MCF 10A (cell line): ENCODE measurements around the gene HABP4. TPM values are rescaled to one million over a fixed set of nuclear protein-coding genes. Genes with fewer than 3 reads are reported as not detected.

Experiments used
- BruUV-seq: library from RNA; stranded (reverse); fragments of 400-500 nt; replicated peaks from 2 replicates; lab custom pipeline; 2021; lab: Mats Ljungman, UMichigan
- CTCF ChIA-PET: fragments of 300-600 bp; sonication (Branson Sonifier 250); formaldehyde crosslinking; extraction: SDS; loops from one replicate; lab custom pipeline; 2021; ENCODE audit warnings: antibody characterized with exemption, inconsistent platforms; lab: Yijun Ruan, JAX
- POLR2A ChIA-PET: fragments of 300-600, 350-650 bp; sonication (Branson Sonifier 250); formaldehyde crosslinking; extraction: SDS; loops from one replicate; lab custom pipeline; 2020; ENCODE audit warnings: antibody characterized with exemption, inconsistent platforms; lab: Yijun Ruan, JAX
- DNase-seq: peaks from one replicate; pipeline ENCODE4 v3.0.0-alpha.2; 2018; ENCODE audit not compliant: unreplicated experiment
- H3K27ac Mint-ChIP-seq: one replicate; pipeline ENCODE4 v1.8.0; 2022; ENCODE audit warnings: mild to moderate bottlenecking, low read depth, mixed read lengths; ENCODE audit not compliant: unreplicated experiment
- H3K27me3 Mint-ChIP-seq: one replicate; pipeline ENCODE4 v1.8.0; 2022; ENCODE audit warnings: mixed read lengths; ENCODE audit not compliant: insufficient read depth, unreplicated experiment
- H3K36me3 Mint-ChIP-seq: one replicate; pipeline ENCODE4 v1.8.0; 2022; ENCODE audit warnings: mild to moderate bottlenecking, moderate library complexity, mixed read lengths; ENCODE audit not compliant: insufficient read depth, unreplicated experiment
- H3K4me1 Mint-ChIP-seq: one replicate; pipeline ENCODE4 v1.8.0; 2022; ENCODE audit warnings: mixed read lengths; ENCODE audit not compliant: insufficient read depth, unreplicated experiment
- H3K4me3 Mint-ChIP-seq: one replicate; pipeline ENCODE4 v1.8.0; 2022; ENCODE audit warnings: mild to moderate bottlenecking, moderate library complexity, mixed read lengths; ENCODE audit not compliant: unreplicated experiment
- H3K9me3 Mint-ChIP-seq: one replicate; pipeline ENCODE4 v1.8.0; 2022; ENCODE audit warnings: mixed read lengths; ENCODE audit not compliant: unreplicated experiment
- intact Hi-C: fragments of 100-400 bp; cut with micrococcal nuclease; formaldehyde crosslinking; loops from 2 replicates; pipeline ENCODE4 v1.14.1; 2022
- total RNA-seq: library from RNA; stranded (reverse); gene quantifications from 2 replicates; pipeline ENCODE4 v1.2.3, GENCODE V29; 2022
- TF ChIP-seq, protein P1 (sequence below): fragments of 200-600 bp; IDR thresholded peaks from one replicate; pipeline ENCODE4 v1.8.0; 2022; ENCODE audit warnings: antibody characterized with exemption, mild to moderate bottlenecking; ENCODE audit not compliant: unreplicated experiment

HABP4 gene
- total RNA-seq, 1 experiment from 2014 or later, result 4.3 TPM

DNA sequence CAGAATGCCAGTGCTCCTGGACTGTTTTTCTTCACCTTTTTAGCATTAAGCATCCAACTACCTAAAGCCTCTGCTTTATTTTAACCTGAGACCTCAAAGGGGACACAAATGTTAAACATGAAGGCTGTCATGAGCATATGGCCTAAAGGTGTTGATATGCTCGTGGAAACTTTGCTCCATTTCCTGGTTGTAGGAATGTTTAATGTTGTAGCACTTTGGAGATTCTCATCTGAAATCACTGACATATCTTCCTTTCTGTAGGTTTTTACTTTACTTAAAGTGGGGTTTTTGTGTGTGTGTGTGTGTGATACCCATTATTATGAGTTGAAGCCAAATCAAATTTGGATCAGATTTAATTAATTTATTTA lies 37.0 kb downstream of the HABP4 start:
- no peak overlapping the region for H3K27ac Mint-ChIP-seq
- ChIA-PET POLR2A (no interaction called here), CTCF (interaction anchor here (1.1 to 1.4 kb wide), 2 partner anchors 40 to 79 kb away, joined by 3 read pairs; no protein-coding TSS in a partner anchor)

DNA sequence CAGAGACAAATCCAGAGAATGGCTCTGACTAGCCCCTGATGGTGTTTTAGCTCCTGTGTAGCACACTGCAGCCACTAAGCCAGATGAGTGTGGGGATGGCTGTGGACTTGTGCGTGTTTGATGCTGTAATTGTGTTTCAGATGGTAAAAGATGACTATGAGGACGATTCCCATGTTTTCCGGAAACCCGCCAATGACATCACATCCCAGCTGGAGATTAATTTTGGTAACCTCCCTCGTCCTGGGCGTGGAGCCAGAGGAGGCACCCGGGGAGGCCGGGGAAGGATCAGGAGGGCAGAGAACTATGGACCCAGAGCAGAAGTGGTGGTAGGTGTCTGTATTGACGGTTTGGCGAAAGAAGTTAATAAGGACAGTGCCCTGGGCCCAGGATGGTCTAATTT lies 38.0 kb downstream of the HABP4 start:
- ChIA-PET POLR2A (no interaction called here), CTCF (no interaction called here)
- no peak overlapping the region for H3K27ac Mint-ChIP-seq
- peaks cover 18% of the 10 kb centered on the region for H3K36me3 Mint-ChIP-seq
- no peaks in the 10 kb centered on the region for H3K4me1 Mint-ChIP-seq
- TF ChIP-seq, protein P1, sequence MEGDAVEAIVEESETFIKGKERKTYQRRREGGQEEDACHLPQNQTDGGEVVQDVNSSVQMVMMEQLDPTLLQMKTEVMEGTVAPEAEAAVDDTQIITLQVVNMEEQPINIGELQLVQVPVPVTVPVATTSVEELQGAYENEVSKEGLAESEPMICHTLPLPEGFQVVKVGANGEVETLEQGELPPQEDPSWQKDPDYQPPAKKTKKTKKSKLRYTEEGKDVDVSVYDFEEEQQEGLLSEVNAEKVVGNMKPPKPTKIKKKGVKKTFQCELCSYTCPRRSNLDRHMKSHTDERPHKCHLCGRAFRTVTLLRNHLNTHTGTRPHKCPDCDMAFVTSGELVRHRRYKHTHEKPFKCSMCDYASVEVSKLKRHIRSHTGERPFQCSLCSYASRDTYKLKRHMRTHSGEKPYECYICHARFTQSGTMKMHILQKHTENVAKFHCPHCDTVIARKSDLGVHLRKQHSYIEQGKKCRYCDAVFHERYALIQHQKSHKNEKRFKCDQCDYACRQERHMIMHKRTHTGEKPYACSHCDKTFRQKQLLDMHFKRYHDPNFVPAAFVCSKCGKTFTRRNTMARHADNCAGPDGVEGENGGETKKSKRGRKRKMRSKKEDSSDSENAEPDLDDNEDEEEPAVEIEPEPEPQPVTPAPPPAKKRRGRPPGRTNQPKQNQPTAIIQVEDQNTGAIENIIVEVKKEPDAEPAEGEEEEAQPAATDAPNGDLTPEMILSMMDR, result no peak
- no TSS peak for BruUV-seq
- H3K27me3 Mint-ChIP-seq, result no peaks in the 10 kb centered on the region
- no peaks in the 10 kb centered on the region for H3K9me3 Mint-ChIP-seq
- intact Hi-C loops, result no loop called here
- H3K4me3 Mint-ChIP-seq, result no peak overlapping the region
- no peak for DNase-seq

More for the DNA sequence above, 37.0 kb downstream of the HABP4 start:
- TF ChIP-seq, protein P1, result no peak
- BruUV-seq, result no TSS peak
- Mint-ChIP-seq H3K36me3 (peaks cover 18% of the 10 kb centered on the region), H3K4me1 (no peaks in the 10 kb centered on the region), H3K4me3 (no peak overlapping the region), H3K27me3 (no peaks in the 10 kb centered on the region), H3K9me3 (no peaks in the 10 kb centered on the region)
- intact Hi-C loops, result no loop called here
- DNase-seq, result no peak

GRCh38 chr9:96489482-96489979 lies 39.6 kb downstream of the HABP4 start:
- DNase-seq, result no peak
- no peaks in the 10 kb centered on the region for H3K27me3 Mint-ChIP-seq
- TF ChIP-seq, protein P1, result no peak
- intact Hi-C loops, result no loop called here
- no peak overlapping the region for H3K4me3 Mint-ChIP-seq
- H3K36me3 Mint-ChIP-seq, result peaks cover 16% of the 10 kb centered on the region
- H3K4me1 Mint-ChIP-seq, result no peaks in the 10 kb centered on the region
- ChIA-PET CTCF (no interaction called here), POLR2A (interaction anchor here (0.6 kb wide), 1 partner anchor 187 kb away, joined by 3 read pairs; no protein-coding TSS in a partner anchor)
- H3K27ac Mint-ChIP-seq, result no peak overlapping the region
- BruUV-seq, result no TSS peak
- H3K9me3 Mint-ChIP-seq, result no peaks in the 10 kb centered on the region

DNA sequence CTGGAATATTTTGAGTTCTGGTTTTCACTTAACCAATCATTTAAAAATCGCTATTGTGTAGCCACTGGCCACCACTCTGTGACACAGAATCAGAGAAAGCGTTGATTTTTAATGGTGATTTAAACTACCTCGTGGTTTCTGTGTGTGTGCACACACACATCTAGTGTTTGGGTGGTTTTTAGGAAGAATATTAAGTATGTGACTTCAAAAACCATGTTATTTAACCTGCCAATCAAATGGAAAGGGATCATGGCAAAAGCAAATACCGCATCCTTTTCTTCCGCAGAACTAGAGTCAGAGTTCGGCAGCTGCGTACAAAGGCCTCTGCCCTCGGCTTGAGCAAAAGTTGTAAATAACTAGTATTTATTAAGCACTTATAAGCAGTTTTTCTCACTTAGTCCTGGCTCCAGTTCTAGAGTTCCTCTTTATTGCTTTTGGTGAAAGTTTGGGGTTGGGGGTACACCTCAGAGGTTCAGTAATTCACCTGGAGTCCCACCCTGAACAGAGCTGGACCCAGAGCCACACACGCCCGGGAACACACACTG lies 40.6 kb downstream of the HABP4 start:
- ChIA-PET POLR2A (no interaction called here), CTCF (interaction anchor here (0.6 to 0.7 kb wide), 3 partner anchors 48 to 176 kb away, joined by 3 to 4 read pairs (median 4); no protein-coding TSS in a partner anchor)
- Mint-ChIP-seq H3K27ac (peak overlapping the region; percentile 35), H3K4me1 (no peaks in the 10 kb centered on the region), H3K9me3 (no peaks in the 10 kb centered on the region), H3K4me3 (no peak overlapping the region), H3K36me3 (peaks cover 17% of the 10 kb centered on the region), H3K27me3 (no peaks in the 10 kb centered on the region)
- intact Hi-C loops, result no loop called here
- no TSS peak for BruUV-seq
- TF ChIP-seq, protein P1, result no peak
- DNase-seq, result no peak
